Neural cell (in vitro differentiated cells): ENCODE results near the gene PTPRN2.

ENCODE experiments used
- CTCF ChIP-seq: fragments of 450-650 bp; IDR thresholded peaks from 2 replicates; pipeline ENCODE4 v1.5.1; 2014; ENCODE audit warnings: antibody characterized with exemption, mild to moderate bottlenecking, moderate library complexity; ENCODE audit not compliant: poor library complexity, severe bottlenecking
- MXI1 ChIP-seq: fragments of 450-650 bp; conservative IDR thresholded peaks from 2 replicates; pipeline ENCODE4 v1.6.1; 2014; ENCODE audit warnings: antibody characterized with exemption, mild to moderate bottlenecking; ENCODE audit not compliant: poor library complexity, severe bottlenecking
- REST ChIP-seq: IDR thresholded peaks from 2 replicates; pipeline ENCODE4 v1.6.1; 2012; ENCODE audit warnings: borderline replicate concordance
- SMC3 ChIP-seq: fragments of 450-650 bp; conservative IDR thresholded peaks from 2 replicates; pipeline ENCODE4 v1.6.1; 2014; ENCODE audit warnings: antibody characterized with exemption, mild to moderate bottlenecking, moderate library complexity; ENCODE audit not compliant: poor library complexity

- TF ChIP-seq MXI1 (no peak), CTCF (no peak), REST (no peak), SMC3 (no peak)
Measured at GRCh38 chr7:157532068-157532467, 1055.6 kb downstream of the PTPRN2 start.
